OCI-LY1 (cell line): Measurements from ENCODE around the gene HOXD10.

Experiments used
- CTCF ChIP-seq: fragments of 200-600 bp; sonication (generic), shearing (Covaris generic); IDR thresholded peaks from 2 replicates; pipeline ENCODE4 v1.5.1; 2017; ENCODE audit warnings: mild to moderate bottlenecking, antibody characterized with exemption, low read length, moderate library complexity, mixed read lengths
- EZH2 ChIP-seq: fragments of 200-600 bp; sonication (generic), shearing (Covaris generic); IDR thresholded peaks from 2 replicates; pipeline ENCODE4 v1.8.0; 2017; ENCODE audit warnings: borderline replicate concordance, mixed run types, mild to moderate bottlenecking, antibody characterized with exemption, low read length, moderate library complexity, mixed read lengths

GRCh38 chr2:176092270-176093144, 24.1 kb upstream of the HOXD10 start, which contains the start of gene HOXD13:
- no peak for TF ChIP-seq CTCF
- no peak for TF ChIP-seq EZH2
